Fibroblast of lung (primary cell): ENCODE results near the gene PTGER4. TPM values are rescaled to one million over a fixed set of nuclear protein-coding genes. Genes with fewer than 3 reads are reported as not detected.

Experiments used
- DNase-seq, 2 donors: peaks; one replicate each; pipeline versions ENCODE4 v3.0.0 to v3.0.0-alpha.2; 2010; ENCODE audit warnings: low read depth in 2 of 2
- H2AFZ ChIP-seq: 2 replicates; pipeline ENCODE4 v1.5.1; 2012; ENCODE audit warnings: low read length, control low read depth, inconsistent platforms
- H3K27ac ChIP-seq: 2 replicates; pipeline ENCODE4 v1.5.1; 2011; ENCODE audit warnings: low read length, control low read depth; ENCODE audit not compliant: insufficient read depth
- H3K27me3 ChIP-seq: 2 replicates; pipeline ENCODE4 v1.5.1; 2011; ENCODE audit warnings: mild to moderate bottlenecking, low read length; ENCODE audit not compliant: control insufficient read depth, insufficient read depth
- H3K36me3 ChIP-seq: 2 replicates; pipeline ENCODE4 v1.5.1; 2011; ENCODE audit warnings: low read length; ENCODE audit not compliant: control insufficient read depth, insufficient read depth
- H3K4me1 ChIP-seq: 2 replicates; pipeline ENCODE4 v1.5.1; 2011; ENCODE audit warnings: low read length; ENCODE audit not compliant: control insufficient read depth, insufficient read depth; ENCODE audit errors: extremely low read depth
- H3K4me2 ChIP-seq: 2 replicates; pipeline ENCODE4 v1.5.1; 2011; ENCODE audit warnings: low read length, control low read depth; ENCODE audit not compliant: insufficient read depth; ENCODE audit errors: extremely low read depth
- H3K4me3 ChIP-seq, 4 experiments: fragments of 200-600 bp in 1 of 4; sonication (generic) in 1 of 4; replicated peaks in 1 of 4; 2 replicates each; pipeline ENCODE4 v1.5.1; 2011 to 2016; ENCODE audit warnings: low read length in 4 of 4, low read depth in 3 of 4, mild to moderate bottlenecking in 3 of 4, control low read depth in 2 of 4, inconsistent platforms in 1 of 4, mixed read lengths in 1 of 4; ENCODE audit not compliant: insufficient read depth in 1 of 4; ENCODE audit errors: control extremely low read depth in 1 of 4
- H3K79me2 ChIP-seq: 2 replicates; pipeline ENCODE4 v1.5.1; 2012; ENCODE audit warnings: mild to moderate bottlenecking, low read length, inconsistent platforms; ENCODE audit not compliant: control insufficient read depth, insufficient read depth
- H3K9ac ChIP-seq: 2 replicates; pipeline ENCODE4 v1.5.1; 2011; ENCODE audit warnings: mild to moderate bottlenecking, low read length, control low read depth; ENCODE audit not compliant: insufficient read depth
- H3K9me3 ChIP-seq: 2 replicates; pipeline ENCODE4 v1.5.1; 2012; ENCODE audit warnings: low read depth, low read length; ENCODE audit not compliant: control insufficient read depth, insufficient read depth
- H4K20me1 ChIP-seq: 2 replicates; pipeline ENCODE4 v1.5.1; 2011; ENCODE audit warnings: low read length; ENCODE audit not compliant: control insufficient read depth, insufficient read depth; ENCODE audit errors: extremely low read depth
- CTCF ChIP-seq, 2 donors: IDR thresholded peaks in 1 of 2; conservative IDR thresholded peaks in 1 of 2; 1 replicate in 1 of 2; 2 replicates in 1 of 2; pipeline ENCODE4 v1.5.1; 2011 to 2012; ENCODE audit warnings: low read length in 2 of 2, control low read depth in 1 of 2, inconsistent platforms in 1 of 2, low read depth in 1 of 2, mild to moderate bottlenecking in 1 of 2
- EZH2 ChIP-seq: IDR thresholded peaks from 2 replicates; pipeline ENCODE4 v1.5.1; 2012; ENCODE audit warnings: low read length, control low read depth, mild to moderate bottlenecking; ENCODE audit errors: missing control alignments
- polyA plus RNA-seq, 2 donors: library from polyadenylated mRNA; depleted of rRNA in 1 of 2; stranded (reverse) in 1 of 2; unstranded in 1 of 2; fragments of >200 nt; gene quantifications; 2 replicates each; pipeline ENCODE4 v1.2.1, GENCODE V29; 2011 to 2012; ENCODE audit warnings: missing spikeins in 1 of 2
- total RNA-seq: library from RNA; depleted of rRNA; stranded (reverse); fragments of >200 nt; gene quantifications from 2 replicates; pipeline ENCODE4 v1.2.1, GENCODE V29; 2014

The PTGER4 gene
- total and polyA plus RNA-seq, 2 donors (not counting 1 experiment from before 2014, with no cell fraction given) = 1.6 to 3.3 TPM

DNA sequence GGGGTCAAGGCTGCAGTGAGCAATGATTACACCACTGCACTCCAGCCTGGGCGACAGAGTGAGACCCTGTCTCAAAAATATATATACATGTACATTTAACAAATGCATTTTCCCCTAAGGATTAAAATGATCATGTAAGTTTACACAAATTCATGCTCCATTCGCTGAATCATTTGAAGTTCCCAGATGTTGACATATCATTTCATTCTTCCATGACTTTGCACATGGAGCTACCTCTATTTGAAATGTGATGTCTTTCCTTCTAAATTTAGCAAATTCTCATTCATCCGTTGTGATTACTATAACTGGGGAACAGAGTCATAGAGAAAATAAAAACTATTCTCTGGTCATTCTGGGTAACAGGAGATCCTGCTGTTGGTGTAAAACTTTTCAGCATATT lies 10.6 kb downstream of the PTGER4 start:
- H3K9me3 ChIP-seq = no peaks in the 10 kb centered on the region
- H2AFZ ChIP-seq = no peak overlapping the region
- no peaks in the 10 kb centered on the region for H3K27me3 ChIP-seq
- H3K9ac ChIP-seq = no peak overlapping the region
- no peak for DNase-seq
- H3K4me1 ChIP-seq = peaks cover 5% of the 10 kb centered on the region
- H3K79me2 ChIP-seq = peaks cover 21% of the 10 kb centered on the region
- no peak overlapping the region for H3K4me2 ChIP-seq
- TF ChIP-seq EZH2 (no peak), CTCF (conservative IDR thresholded peaks at IDR 0.05 in 1 of 2, IDR thresholded peaks at IDR 0.05 in 1 of 2; ENCODE audit: low read depth in 1 of 2, low read length in 2 of 2) (no peak)
- peaks cover 2% of the 10 kb centered on the region for H3K36me3 ChIP-seq
- H3K27ac ChIP-seq = peak overlapping the region; percentile 29
- no peaks in the 10 kb centered on the region for H4K20me1 ChIP-seq
- H3K4me3 ChIP-seq = no peak overlapping the region

DNA sequence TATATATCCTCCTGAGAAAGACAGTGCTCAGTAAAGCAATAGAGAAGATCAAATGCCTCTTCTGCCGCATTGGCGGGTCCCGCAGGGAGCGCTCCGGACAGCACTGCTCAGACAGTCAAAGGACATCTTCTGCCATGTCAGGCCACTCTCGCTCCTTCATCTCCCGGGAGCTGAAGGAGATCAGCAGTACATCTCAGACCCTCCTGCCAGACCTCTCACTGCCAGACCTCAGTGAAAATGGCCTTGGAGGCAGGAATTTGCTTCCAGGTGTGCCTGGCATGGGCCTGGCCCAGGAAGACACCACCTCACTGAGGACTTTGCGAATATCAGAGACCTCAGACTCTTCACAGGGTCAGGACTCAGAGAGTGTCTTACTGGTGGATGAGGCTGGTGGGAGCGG lies 12.2 kb downstream of the PTGER4 start:
- H3K4me3 ChIP-seq = no peak overlapping the region
- H4K20me1 ChIP-seq = no peaks in the 10 kb centered on the region
- H2AFZ ChIP-seq = no peak overlapping the region
- DNase-seq = no peak
- no peaks in the 10 kb centered on the region for H3K27me3 ChIP-seq
- no peaks in the 10 kb centered on the region for H3K9me3 ChIP-seq
- peaks cover 15% of the 10 kb centered on the region for H3K79me2 ChIP-seq
- no peak overlapping the region for H3K27ac ChIP-seq
- no peak overlapping the region for H3K4me2 ChIP-seq
- H3K4me1 ChIP-seq = peaks cover 5% of the 10 kb centered on the region
- H3K36me3 ChIP-seq = peaks cover 2% of the 10 kb centered on the region
- H3K9ac ChIP-seq = no peak overlapping the region
- TF ChIP-seq CTCF (conservative IDR thresholded peaks at IDR 0.05 in 1 of 2, IDR thresholded peaks at IDR 0.05 in 1 of 2; ENCODE audit: low read depth in 1 of 2, low read length in 2 of 2) (no peak), EZH2 (no peak)

GRCh38 chr5:40694433-40694832 lies 14.7 kb downstream of the PTGER4 start:
- Histone ChIP-seq H3K9ac (no peak overlapping the region), H3K79me2 (peaks cover 12% of the 10 kb centered on the region), H3K4me2 (no peak overlapping the region), H3K4me3 (no peak overlapping the region), H2AFZ (no peak overlapping the region), H4K20me1 (no peaks in the 10 kb centered on the region), H3K27ac (no peak overlapping the region), H3K27me3 (no peaks in the 10 kb centered on the region), H3K36me3 (peaks cover 2% of the 10 kb centered on the region), H3K9me3 (no peaks in the 10 kb centered on the region), H3K4me1 (peaks cover 5% of the 10 kb centered on the region)
- TF ChIP-seq EZH2 (no peak), CTCF (conservative IDR thresholded peaks at IDR 0.05 in 1 of 2, IDR thresholded peaks at IDR 0.05 in 1 of 2; ENCODE audit: low read depth in 1 of 2, low read length in 2 of 2) (no peak)
- DNase-seq = no peak
